A549 (cell line): ENCODE measurements around the gene PLRG1. TPM values are rescaled to one million over a fixed set of nuclear protein-coding genes. Genes with fewer than 3 reads are reported as not detected.

ENCODE experiments used
- ATAC-seq, 2 experiments: fragments of 200-7000 bp in 1 of 2; fragments of >200 bp in 1 of 2; cut with Nextera tagmentation in 1 of 2; cut with Tn5 transposase in 1 of 2; 3 replicates each; pipeline versions ENCODE4 v1.8.0 to v1.9.1; 2018 to 2020; ENCODE audit warnings: mild to moderate bottlenecking in 1 of 2, moderate library complexity in 1 of 2
- CTCF ChIA-PET: fragments of 300-600 bp; sonication (Branson Sonifier 250); formaldehyde crosslinking; extraction: SDS; loops from one replicate; lab custom pipeline; 2021; ENCODE audit warnings: antibody characterized with exemption, inconsistent platforms; lab: Yijun Ruan, JAX
- POLR2A ChIA-PET: fragments of 350-600 bp; formaldehyde crosslinking; extraction: SDS; loops from one replicate; lab custom pipeline; 2021; ENCODE audit warnings: antibody characterized with exemption, inconsistent platforms; lab: Yijun Ruan, JAX
- DNase-seq, 2 experiments: peaks; one replicate each; pipeline versions ENCODE4 v3.0.0 to v3.0.0-alpha.2; 2011 to 2016; ENCODE audit warnings: low read depth in 1 of 2, low spot score in 1 of 2
- FAIRE-seq: peaks from 2 replicates; lab custom pipeline; 2011; peaks lifted over from hg19 to GRCh38; lab: Jason Lieb, UNC
- H3K27ac ChIP-seq, 2 experiments: fragments of >200 bp; sonication (Bioruptor Twin); formaldehyde crosslinking; 3 replicates each; pipeline ENCODE4 v1.5.1; 2016 to 2017
- H3K4me1 ChIP-seq: fragments of >200 bp; sonication (Bioruptor Twin); formaldehyde crosslinking; 3 replicates; pipeline ENCODE4 v1.6.1; 2016
- H3K4me2 ChIP-seq: fragments of >200 bp; sonication (Bioruptor Twin); formaldehyde crosslinking; 3 replicates; pipeline ENCODE4 v1.6.1; 2016
- H3K4me3 ChIP-seq: fragments of >200 bp; sonication (Bioruptor Twin); formaldehyde crosslinking; 3 replicates; pipeline ENCODE4 v1.5.1; 2016
- H3K9me3 ChIP-seq: fragments of >200 bp; sonication (Bioruptor Twin); formaldehyde crosslinking; 3 replicates; pipeline ENCODE4 v1.6.1; 2016
- BCL3 ChIP-seq: fragments of >200 bp; sonication (Bioruptor Twin); formaldehyde crosslinking; IDR thresholded peaks from 3 replicates; pipeline ENCODE4 v1.6.1; 2016
- CBX2 ChIP-seq: fragments of 200-600 bp; sonication (generic); IDR thresholded peaks from 2 replicates; pipeline ENCODE4 v1.6.1; 2016; ENCODE audit warnings: low read depth, mild to moderate bottlenecking, borderline replicate concordance
- CBX8 ChIP-seq: fragments of 200-600 bp; sonication (generic); IDR thresholded peaks from 2 replicates; pipeline ENCODE4 v1.6.1; 2016
- CHD4 ChIP-seq: fragments of 200-600 bp; sonication (generic); IDR thresholded peaks from 2 replicates; pipeline ENCODE4 v1.6.1; 2016; ENCODE audit warnings: antibody characterized with exemption, mild to moderate bottlenecking, borderline replicate concordance
- EHMT2 ChIP-seq: fragments of 200-600 bp; sonication (generic); IDR thresholded peaks from 2 replicates; pipeline ENCODE4 v1.6.1; 2016; ENCODE audit warnings: antibody characterized with exemption, low read depth, mild to moderate bottlenecking, moderate library complexity
- FOSB ChIP-seq: fragments of 250-450 bp; sonication (Bioruptor Pico); IDR thresholded peaks from 2 replicates; pipeline ENCODE4 v1.5.0; 2020; ENCODE audit warnings: mild to moderate bottlenecking, moderate library complexity
- FOSL2 ChIP-seq, 2 experiments: fragments of 450-650 bp in 1 of 2; fragments of >200 bp in 1 of 2; sonication (Bioruptor Twin) in 1 of 2; formaldehyde crosslinking; IDR thresholded peaks; 2 replicates each; pipeline versions ENCODE4 v1.5.0 to v1.6.1; 2016 to 2020; ENCODE audit warnings: mild to moderate bottlenecking in 1 of 2, moderate library complexity in 1 of 2
- FOXS1 ChIP-seq: fragments of 250-450 bp; sonication (Bioruptor Pico); IDR thresholded peaks from 2 replicates; pipeline ENCODE4 v1.5.0; 2020; ENCODE audit warnings: mild to moderate bottlenecking, moderate library complexity
- HMGXB4 ChIP-seq: fragments of 250-450 bp; sonication (Bioruptor Pico); IDR thresholded peaks from 2 replicates; pipeline ENCODE4 v1.5.0; 2021; ENCODE audit warnings: mild to moderate bottlenecking, moderate library complexity, borderline replicate concordance
- HOXA7 ChIP-seq: fragments of 250-450 bp; sonication (Bioruptor Pico); IDR thresholded peaks from 2 replicates; pipeline ENCODE4 v1.5.0; 2020; ENCODE audit warnings: mild to moderate bottlenecking, moderate library complexity
- MYC ChIP-seq: IDR thresholded peaks from 2 replicates; pipeline ENCODE4 v1.6.1; 2012; ENCODE audit warnings: mild to moderate bottlenecking, inconsistent platforms, low read length, improper control_type of control experiment, borderline replicate concordance
- NR3C1 ChIP-seq: fragments of >200 bp; sonication (Bioruptor Twin); formaldehyde crosslinking; IDR thresholded peaks from 3 replicates; pipeline ENCODE4 v1.6.1; 2017
- POLR2AphosphoS2 ChIP-seq: conservative IDR thresholded peaks from 2 replicates; pipeline ENCODE4 v1.6.1; 2012; ENCODE audit warnings: low read length, improper control_type of control experiment, inconsistent platforms
- RAD21 ChIP-seq, 2 experiments: fragments of >200 bp in 1 of 2; sonication (Bioruptor Twin) in 1 of 2; formaldehyde crosslinking in 1 of 2; IDR thresholded peaks in 1 of 2; conservative IDR thresholded peaks in 1 of 2; 2 replicates in 1 of 2; 3 replicates in 1 of 2; pipeline ENCODE4 v1.6.1; 2012 to 2018; ENCODE audit warnings: inconsistent platforms in 1 of 2
- RARB ChIP-seq: fragments of 250-450 bp; sonication (Bioruptor Pico); IDR thresholded peaks from 2 replicates; pipeline ENCODE4 v1.8.0; 2021; ENCODE audit warnings: mild to moderate bottlenecking, moderate library complexity
- SMC3 ChIP-seq: fragments of >200 bp; sonication (Bioruptor Twin); formaldehyde crosslinking; IDR thresholded peaks from 3 replicates; pipeline ENCODE4 v1.6.1; 2018; ENCODE audit warnings: inconsistent platforms
- TP53 ChIP-seq: fragments of 250-450 bp; sonication (Bioruptor Pico); IDR thresholded peaks from 2 replicates; pipeline ENCODE4 v1.5.0; 2021; ENCODE audit warnings: mild to moderate bottlenecking, moderate library complexity
- WGBS: methylation state at CpG from one replicate; pipeline ENCODE4 v1.1.6; 2017; ENCODE audit errors: missing lambda C conversion rate; 5-methylcytosine and 5-hydroxymethylcytosine counted together
- polyA plus RNA-seq, 4 experiments: library from polyadenylated mRNA; depleted of rRNA in 3 of 4; stranded (reverse); fragments of >200 nt; fragmentation: RNase III in 1 of 4; extraction: RNeasy Plus Mini Kit Qiagen cat#74134 plus additional on column Dnase treatment in 1 of 4; gene quantifications; 2 replicates in 3 of 4; 3 replicates in 1 of 4; pipeline ENCODE4 v1.2.3, GENCODE V29; 2011 to 2017
- TF ChIP-seq, protein P1 (sequence below): fragments of >200 bp; sonication (Bioruptor Twin); formaldehyde crosslinking; IDR thresholded peaks from 3 replicates; pipeline ENCODE4 v1.5.1; 2016
- TF ChIP-seq, protein P2 (sequence below): IDR thresholded peaks from 2 replicates; pipeline ENCODE4 v1.6.1; 2012
- TF ChIP-seq, protein P3 (sequence below): IDR thresholded peaks from 2 replicates; pipeline ENCODE4 v1.6.1; 2012

Gene PLRG1
- polyA plus RNA-seq, 2 of the 4 experiments (the other 2 are of a cell fraction) = 50.4 to 123 TPM

GRCh38 chr4:154551872-154552686 lies 1.9 kb upstream of the PLRG1 start:
- WGBS = 21% methylated on average over 6 of the region's 6 CpGs
- POLR2A ChIA-PET = no interaction called here
- Histone ChIP-seq H3K4me2 (peak overlapping the region; percentile 50; the same call in 2 of the 3 replicates), H3K4me1 (peaks cover 17% of the 10 kb centered on the region; the same call in 2 of the 3 replicates), H3K4me3 (no peak overlapping the region), H3K9me3 (no peaks in the 10 kb centered on the region), H3K27ac (peak overlapping the region in 1 of 2 experiments; percentile 4; a peak in 2 of 6 replicates)
- CTCF ChIA-PET = interaction anchor here (0.6 to 6.6 kb wide), 11 partner anchors 9 to 230 kb away, joined by 3 to 178 read pairs (median 4); partner anchors contain the start of genes FGB and FGG
- DNase-seq = peak; percentile 49 to 79
- FAIRE-seq = no peak
- ATAC-seq = peak; percentile 63 to 72; a peak in 4 of 6 replicates
- no peak for TF ChIP-seq CHD4
- TF ChIP-seq, protein P1, sequence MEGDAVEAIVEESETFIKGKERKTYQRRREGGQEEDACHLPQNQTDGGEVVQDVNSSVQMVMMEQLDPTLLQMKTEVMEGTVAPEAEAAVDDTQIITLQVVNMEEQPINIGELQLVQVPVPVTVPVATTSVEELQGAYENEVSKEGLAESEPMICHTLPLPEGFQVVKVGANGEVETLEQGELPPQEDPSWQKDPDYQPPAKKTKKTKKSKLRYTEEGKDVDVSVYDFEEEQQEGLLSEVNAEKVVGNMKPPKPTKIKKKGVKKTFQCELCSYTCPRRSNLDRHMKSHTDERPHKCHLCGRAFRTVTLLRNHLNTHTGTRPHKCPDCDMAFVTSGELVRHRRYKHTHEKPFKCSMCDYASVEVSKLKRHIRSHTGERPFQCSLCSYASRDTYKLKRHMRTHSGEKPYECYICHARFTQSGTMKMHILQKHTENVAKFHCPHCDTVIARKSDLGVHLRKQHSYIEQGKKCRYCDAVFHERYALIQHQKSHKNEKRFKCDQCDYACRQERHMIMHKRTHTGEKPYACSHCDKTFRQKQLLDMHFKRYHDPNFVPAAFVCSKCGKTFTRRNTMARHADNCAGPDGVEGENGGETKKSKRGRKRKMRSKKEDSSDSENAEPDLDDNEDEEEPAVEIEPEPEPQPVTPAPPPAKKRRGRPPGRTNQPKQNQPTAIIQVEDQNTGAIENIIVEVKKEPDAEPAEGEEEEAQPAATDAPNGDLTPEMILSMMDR = peak; percentile 88
- peak; percentile 96 for TF ChIP-seq SMC3
- no peak for TF ChIP-seq RARB (CRISPR knock-in tag)
- no peak for TF ChIP-seq FOSB (CRISPR knock-in tag)
- TF ChIP-seq CBX8 = no peak
- TF ChIP-seq, protein P2, sequence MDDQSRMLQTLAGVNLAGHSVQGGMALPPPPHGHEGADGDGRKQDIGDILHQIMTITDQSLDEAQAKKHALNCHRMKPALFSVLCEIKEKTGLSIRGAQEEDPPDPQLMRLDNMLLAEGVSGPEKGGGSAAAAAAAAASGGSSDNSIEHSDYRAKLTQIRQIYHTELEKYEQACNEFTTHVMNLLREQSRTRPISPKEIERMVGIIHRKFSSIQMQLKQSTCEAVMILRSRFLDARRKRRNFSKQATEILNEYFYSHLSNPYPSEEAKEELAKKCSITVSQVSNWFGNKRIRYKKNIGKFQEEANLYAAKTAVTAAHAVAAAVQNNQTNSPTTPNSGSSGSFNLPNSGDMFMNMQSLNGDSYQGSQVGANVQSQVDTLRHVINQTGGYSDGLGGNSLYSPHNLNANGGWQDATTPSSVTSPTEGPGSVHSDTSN = no peak
- peak; percentile 85 to 95 for TF ChIP-seq RAD21 (conservative IDR thresholded peaks at IDR 0.05 in 1 of 2, IDR thresholded peaks at IDR 0.05 in 1 of 2)
- TF ChIP-seq FOSL2 (IDR thresholded peaks at IDR 0.05) = no peak
- TF ChIP-seq FOSL2 (CRISPR knock-in tag; IDR thresholded peaks at IDR 0.05) = 0 out of 2 replicates have a peak, but pooled peaks have one; percentile 23
- TF ChIP-seq HOXA7 (CRISPR knock-in tag) = no peak
- no peak for TF ChIP-seq NR3C1
- no peak for TF ChIP-seq BCL3
- TF ChIP-seq EHMT2 = no peak
- TF ChIP-seq, protein P3, sequence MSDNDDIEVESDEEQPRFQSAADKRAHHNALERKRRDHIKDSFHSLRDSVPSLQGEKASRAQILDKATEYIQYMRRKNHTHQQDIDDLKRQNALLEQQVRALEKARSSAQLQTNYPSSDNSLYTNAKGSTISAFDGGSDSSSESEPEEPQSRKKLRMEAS = no peak
- no peak for TF ChIP-seq HMGXB4 (CRISPR knock-in tag)
- peak; percentile 37; the same call in 1 of the 2 replicates for TF ChIP-seq MYC

DNA sequence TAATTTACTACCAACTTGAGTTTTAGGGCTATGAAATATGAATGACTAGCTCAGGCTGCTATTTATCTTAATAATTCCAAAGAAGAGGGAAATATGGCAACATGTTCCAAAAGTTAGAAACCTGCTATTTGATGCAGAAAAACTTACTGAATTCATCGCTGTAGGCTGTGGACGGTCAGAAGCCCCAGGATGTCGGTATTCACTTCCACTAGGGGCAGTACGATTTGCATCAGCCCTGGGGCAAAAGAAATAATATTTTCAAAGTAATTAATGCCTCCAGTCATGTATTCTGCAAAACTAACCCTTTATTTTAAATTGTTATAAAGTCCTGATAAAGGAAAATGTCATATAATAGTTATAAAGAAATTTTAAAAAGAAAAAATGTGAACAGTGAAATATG lies 4.5 kb downstream of the PLRG1 start:
- ChIA-PET CTCF (interaction anchor here (2.1 kb wide), 1 partner anchor 73 kb away, joined by 6 read pairs; no protein-coding TSS in a partner anchor), POLR2A (no interaction called here)
- DNase-seq (no peak), ATAC-seq (no peak), FAIRE-seq (no peak)
- Histone ChIP-seq H3K27ac (no peak overlapping the region), H3K4me2 (no peak overlapping the region), H3K4me1 (peaks cover 9% of the 10 kb centered on the region; the same call in 1 of the 3 replicates), H3K4me3 (no peak overlapping the region), H3K9me3 (no peaks in the 10 kb centered on the region)
- TF ChIP-seq, protein P3 = no peak
- TF ChIP-seq POLR2AphosphoS2 = no peak
- TF ChIP-seq TP53 (CRISPR knock-in tag) = no peak
- TF ChIP-seq BCL3 = no peak
- no peak for TF ChIP-seq CBX2
- TF ChIP-seq, protein P2 = no peak
- TF ChIP-seq FOXS1 (CRISPR knock-in tag) = no peak
- WGBS = 79% methylated on average over 4 of the region's 4 CpGs
